H9 (cell line): Measurements from ENCODE around the gene ST3GAL5. TPM values are rescaled to one million over a fixed set of nuclear protein-coding genes. Genes with fewer than 3 reads are reported as not detected.

Source experiments
- DNase-seq: peaks from one replicate; pipeline ENCODE4 v3.0.0-alpha.2; 2017
- H2AFZ ChIP-seq: one replicate; pipeline ENCODE4 v1.6.1; 2013; ENCODE audit warnings: mild to moderate bottlenecking, low read length, control low read depth, moderate library complexity
- H2AK5ac ChIP-seq: 2 replicates; pipeline ENCODE4 v1.6.1; 2013; ENCODE audit warnings: low read length, control low read depth, mixed read lengths; ENCODE audit not compliant: insufficient read length
- H2BK120ac ChIP-seq: one replicate; pipeline ENCODE4 v1.6.1; 2013; ENCODE audit warnings: low read depth, mild to moderate bottlenecking, low read length, control low read depth, inconsistent platforms; ENCODE audit not compliant: poor library complexity, severe bottlenecking
- H2BK12ac ChIP-seq: 2 replicates; pipeline ENCODE4 v1.6.1; 2013; ENCODE audit warnings: low read length, control low read depth, mixed read lengths, low read depth; ENCODE audit not compliant: insufficient read length
- H2BK15ac ChIP-seq: 2 replicates; pipeline ENCODE4 v1.6.1; 2013; ENCODE audit warnings: low read depth, low read length, control low read depth
- H2BK20ac ChIP-seq: one replicate; pipeline ENCODE4 v1.6.1; 2013; ENCODE audit warnings: low read depth, mild to moderate bottlenecking, low read length, control low read depth, inconsistent platforms; ENCODE audit not compliant: poor library complexity, severe bottlenecking
- H2BK5ac ChIP-seq: 2 replicates; pipeline ENCODE4 v1.6.1; 2013; ENCODE audit warnings: low read length, control low read depth, mixed read lengths; ENCODE audit not compliant: insufficient read length
- H3K14ac ChIP-seq: 2 replicates; pipeline ENCODE4 v1.6.1; 2013; ENCODE audit warnings: low read length, control low read depth; ENCODE audit not compliant: insufficient read depth
- H3K18ac ChIP-seq: 2 replicates; pipeline ENCODE4 v1.6.1; 2013; ENCODE audit warnings: low read depth, mild to moderate bottlenecking, mixed read lengths, low read length, control low read depth; ENCODE audit not compliant: insufficient read length
- H3K23ac ChIP-seq: 2 replicates; pipeline ENCODE4 v1.6.1; 2013; ENCODE audit warnings: low read length, control low read depth, mixed read lengths, low read depth; ENCODE audit not compliant: insufficient read length
- H3K23me2 ChIP-seq: 2 replicates; pipeline ENCODE4 v1.6.1; 2013; ENCODE audit warnings: low read depth, mild to moderate bottlenecking, mixed read lengths, low read length, control low read depth; ENCODE audit not compliant: insufficient read length, poor library complexity, severe bottlenecking
- H3K27ac ChIP-seq: 2 replicates; pipeline ENCODE4 v1.5.1; 2013; ENCODE audit warnings: low read length, control low read depth, mixed read lengths, low read depth; ENCODE audit not compliant: insufficient read length
- H3K27me3 ChIP-seq: 2 replicates; pipeline ENCODE4 v1.6.1; 2013; ENCODE audit warnings: low read length, control low read depth, inconsistent platforms; ENCODE audit not compliant: insufficient read depth
- H3K4ac ChIP-seq: 2 replicates; pipeline ENCODE4 v1.6.1; 2013; ENCODE audit warnings: low read depth, mild to moderate bottlenecking, control low read depth, inconsistent platforms, low read length, moderate library complexity
- H3K4me1 ChIP-seq: 2 replicates; pipeline ENCODE4 v1.6.1; 2013; ENCODE audit warnings: low read length, control low read depth, inconsistent platforms; ENCODE audit not compliant: insufficient read depth
- H3K4me2 ChIP-seq: 2 replicates; pipeline ENCODE4 v1.6.1; 2013; ENCODE audit warnings: low read length, control low read depth, mixed read lengths; ENCODE audit not compliant: insufficient read length, insufficient read depth
- H3K56ac ChIP-seq: 2 replicates; pipeline ENCODE4 v1.6.1; 2013; ENCODE audit warnings: low read depth, mild to moderate bottlenecking, mixed read lengths, low read length, control low read depth; ENCODE audit not compliant: insufficient read length
- H3K79me1 ChIP-seq: 2 replicates; pipeline ENCODE4 v1.6.1; 2013; ENCODE audit warnings: low read depth, mild to moderate bottlenecking, moderate library complexity, low read length, control low read depth, inconsistent platforms; ENCODE audit not compliant: insufficient read depth, poor library complexity, severe bottlenecking
- H3K79me2 ChIP-seq: 2 replicates; pipeline ENCODE4 v1.6.1; 2013; ENCODE audit warnings: low read length, control low read depth, inconsistent platforms; ENCODE audit not compliant: insufficient read depth
- H3K9ac ChIP-seq: 2 replicates; pipeline ENCODE4 v1.6.1; 2013; ENCODE audit warnings: low read length, control low read depth, mixed read lengths; ENCODE audit not compliant: insufficient read length; ENCODE audit errors: extremely low read depth
- H3K9me3 ChIP-seq: one replicate; pipeline ENCODE4 v1.6.1; 2013; ENCODE audit warnings: low read depth, low read length, inconsistent platforms; ENCODE audit not compliant: control insufficient read depth
- H3T11ph ChIP-seq: one replicate; pipeline ENCODE4 v1.6.1; 2013; ENCODE audit warnings: mild to moderate bottlenecking, low read length, control low read depth, inconsistent platforms
- H4K20me1 ChIP-seq: one replicate; pipeline ENCODE4 v1.6.1; 2013; ENCODE audit not compliant: control insufficient read depth, insufficient read length, insufficient read depth
- H4K5ac ChIP-seq: 2 replicates; pipeline ENCODE4 v1.6.1; 2013; ENCODE audit warnings: low read depth, mild to moderate bottlenecking, mixed read lengths, low read length, control low read depth; ENCODE audit not compliant: insufficient read length
- H4K8ac ChIP-seq: replicated peaks from 2 replicates; pipeline ENCODE4 v1.6.1; 2013; ENCODE audit warnings: low read length, control low read depth, mixed read lengths, low read depth; ENCODE audit not compliant: insufficient read length
- H4K91ac ChIP-seq: 2 replicates; pipeline ENCODE4 v1.6.1; 2013; ENCODE audit warnings: low read depth, mild to moderate bottlenecking, moderate library complexity, mixed read lengths, low read length, control low read depth; ENCODE audit not compliant: insufficient read length
- H3K27ac Mint-ChIP-seq, 3 experiments: 2 replicates in 2 of 3; 3 replicates in 1 of 3; pipeline ENCODE4 v1.8.0; 2020 to 2021; ENCODE audit warnings: mixed read lengths in 3 of 3, mild to moderate bottlenecking in 1 of 3, moderate library complexity in 1 of 3
- H3K27me3 Mint-ChIP-seq: 2 replicates; pipeline ENCODE4 v1.8.0; 2021; ENCODE audit warnings: low read depth, mild to moderate bottlenecking, moderate library complexity, mixed read lengths
- H3K36me3 Mint-ChIP-seq, 3 experiments: 2 replicates in 2 of 3; 3 replicates in 1 of 3; pipeline ENCODE4 v1.8.0; 2020 to 2021; ENCODE audit warnings: low read depth in 3 of 3, mixed read lengths in 3 of 3; ENCODE audit not compliant: insufficient read depth in 1 of 3
- H3K4me1 Mint-ChIP-seq, 2 experiments: 2 replicates each; pipeline ENCODE4 v1.8.0; 2020; ENCODE audit warnings: mixed read lengths in 2 of 2
- H3K4me3 Mint-ChIP-seq, 2 experiments: 2 replicates in 1 of 2; 3 replicates in 1 of 2; pipeline ENCODE4 v1.8.0; 2020 to 2021; ENCODE audit warnings: mild to moderate bottlenecking in 2 of 2, mixed read lengths in 2 of 2, moderate library complexity in 1 of 2
- H3K9me3 Mint-ChIP-seq, 2 experiments: 2 replicates in 1 of 2; 3 replicates in 1 of 2; pipeline ENCODE4 v1.8.0; 2020; ENCODE audit warnings: mild to moderate bottlenecking in 2 of 2, mixed read lengths in 2 of 2, moderate library complexity in 1 of 2
- CTCF ChIP-seq: fragments of 200-600 bp; sonication (generic); conservative IDR thresholded peaks from 3 replicates; pipeline ENCODE4 v1.8.0; 2021; ENCODE audit warnings: antibody characterized with exemption, mild to moderate bottlenecking
- WGBS: extraction: QIAGEN DNeasy Blood & Tissue Kit; methylation state at CpG from one replicate; pipeline ENCODE4 v1.1.7; 2013; ENCODE audit warnings: missing lambda C conversion rate, low lambda C conversion rate, mixed read lengths; ENCODE audit not compliant: insufficient read length; ENCODE audit errors: extremely low coverage; 5-methylcytosine and 5-hydroxymethylcytosine counted together
- total RNA-seq: library from RNA; stranded (reverse); gene quantifications from 2 replicates; pipeline ENCODE4 v1.2.1, GENCODE V29; 2021

Gene ST3GAL5
- total RNA-seq, 1 experiment from 2014 or later, result 3.3 TPM

GRCh38 chr2:85803704-85804425, 84.9 kb downstream of the ST3GAL5 start:
- Mint-ChIP-seq H3K36me3 (no peaks in the 10 kb centered on the region; a peak in 1 of 7 replicates), H3K27me3 (peaks cover 20% of the 10 kb centered on the region), H3K4me1 (0 out of 4 replicates have a peak, but pooled peaks cover 0 to 2% of the 10 kb centered on the region in 2 experiments), H3K9me3 (peaks cover 0 to 4% of the 10 kb centered on the region in 2 experiments; a peak in 1 of 5 replicates), H3K27ac (no peak overlapping the region), H3K4me3 (no peak overlapping the region)
- Histone ChIP-seq H4K8ac (no peak overlapping the region), H3T11ph (no peak overlapping the region), H2BK12ac (no peak overlapping the region), H3K23ac (no peak overlapping the region), H3K27ac (no peak overlapping the region), H3K9ac (no peak overlapping the region), H2AFZ (no peak overlapping the region), H3K18ac (no peak overlapping the region), H3K4me2 (no peak overlapping the region), H3K56ac (no peak overlapping the region), H2BK120ac (no peak overlapping the region), H2BK20ac (no peak overlapping the region), H3K23me2 (no peaks in the 10 kb centered on the region), H3K79me1 (no peaks in the 10 kb centered on the region), H2BK15ac (no peak overlapping the region), H4K5ac (no peak overlapping the region), H3K79me2 (no peaks in the 10 kb centered on the region), H3K4ac (no peak overlapping the region), H3K27me3 (no peaks in the 10 kb centered on the region), H3K9me3 (no peaks in the 10 kb centered on the region), H4K91ac (no peak overlapping the region), H3K4me1 (no peaks in the 10 kb centered on the region), H4K20me1 (no peaks in the 10 kb centered on the region), H3K14ac (no peak overlapping the region), H2AK5ac (no peak overlapping the region), H2BK5ac (no peak overlapping the region)
- DNase-seq, result no peak
- no CpG with 5 or more reads among the region's 10 CpGs for WGBS
- TF ChIP-seq CTCF, result no peak
